ENCODE measurements around the gene CD4. TPM values are rescaled to one million over a fixed set of nuclear protein-coding genes. Genes with fewer than 3 reads are reported as not detected.

Gene CD4
- total RNA-seq, 1 donor from 2014 or later = 7.4 TPM

- TF ChIP-seq CTCF (IDR thresholded peaks at IDR 0.05; ENCODE audit: borderline replicate concordance) = no peak
- Histone ChIP-seq H3K27me3 (ENCODE audit: low read depth) (peaks cover 29% of the 10 kb centered on the region), H3K9me3 (replicated peaks) (no peaks in the 10 kb centered on the region), H3K36me3 (no peaks in the 10 kb centered on the region), H3K4me1 (peaks cover 21% of the 10 kb centered on the region), H3K4me3 (no peak overlapping the region), H3K27ac (replicated peaks) (peak overlapping the region; percentile 83)
- no peak for DNase-seq
- intact Hi-C loops (cut with micrococcal nuclease) = no loop called here
Observed at GRCh38 chr12:6777386-6777785, 11.9 kb upstream of the CD4 start.

- H3K4me1 ChIP-seq = peaks cover 21% of the 10 kb centered on the region
- intact Hi-C loops (cut with micrococcal nuclease) = no loop called here
Observed at GRCh38 chr12:6778217-6778573, 11.1 kb upstream of the CD4 start.

GRCh38 chr12:6778574-6779550 lies 10.5 kb upstream of the CD4 start:
- peak; percentile 94 for DNase-seq
- Histone ChIP-seq H3K36me3 (no peaks in the 10 kb centered on the region), H3K4me3 (peak overlapping the region; percentile 63), H3K27me3 (ENCODE audit: low read depth) (peaks cover 17% of the 10 kb centered on the region), H3K9me3 (replicated peaks) (no peaks in the 10 kb centered on the region), H3K4me1 (peaks cover 18% of the 10 kb centered on the region), H3K27ac (replicated peaks) (peak overlapping the region; percentile 83)
- TF ChIP-seq CTCF (IDR thresholded peaks at IDR 0.05; ENCODE audit: borderline replicate concordance) = peak; percentile 97
- intact Hi-C loops (cut with micrococcal nuclease) = no loop called here

More at GRCh38 chr12:6778217-6778573, 11.1 kb upstream of the CD4 start:
- H3K27ac ChIP-seq (replicated peaks) = peak overlapping the region; percentile 83
- no peaks in the 10 kb centered on the region for H3K36me3 ChIP-seq
- DNase-seq = peak; percentile 43
- H3K4me3 ChIP-seq = peak overlapping the region; percentile 63
- no peak for TF ChIP-seq CTCF (IDR thresholded peaks at IDR 0.05; ENCODE audit: borderline replicate concordance)
- no peaks in the 10 kb centered on the region for H3K9me3 ChIP-seq (replicated peaks)
- H3K27me3 ChIP-seq (ENCODE audit: low read depth) = peaks cover 23% of the 10 kb centered on the region

GRCh38 chr12:6779708-6780432 lies 9.5 kb upstream of the CD4 start:
- no peak for DNase-seq
- peaks cover 7% of the 10 kb centered on the region for H3K27me3 ChIP-seq (ENCODE audit: low read depth)
- no peaks in the 10 kb centered on the region for H3K9me3 ChIP-seq (replicated peaks)
- no peaks in the 10 kb centered on the region for H3K36me3 ChIP-seq
- peaks cover 18% of the 10 kb centered on the region for H3K4me1 ChIP-seq
- H3K4me3 ChIP-seq = no peak overlapping the region
- intact Hi-C loops (cut with micrococcal nuclease) = no loop called here
- no peak for TF ChIP-seq CTCF (IDR thresholded peaks at IDR 0.05; ENCODE audit: borderline replicate concordance)
- H3K27ac ChIP-seq (replicated peaks) = peak overlapping the region; percentile 83

- no peak overlapping the region for H3K4me3 ChIP-seq
- H3K9me3 ChIP-seq (replicated peaks) = no peaks in the 10 kb centered on the region
- TF ChIP-seq CTCF (IDR thresholded peaks at IDR 0.05; ENCODE audit: borderline replicate concordance) = no peak
- DNase-seq = no peak
- no peaks in the 10 kb centered on the region for H3K27me3 ChIP-seq (ENCODE audit: low read depth)
- intact Hi-C loops (cut with micrococcal nuclease) = no loop called here
- no peaks in the 10 kb centered on the region for H3K36me3 ChIP-seq
- H3K27ac ChIP-seq (replicated peaks) = no peak overlapping the region
- peaks cover 18% of the 10 kb centered on the region for H3K4me1 ChIP-seq
Observed at GRCh38 chr12:6780573-6780972, 8.8 kb upstream of the CD4 start.
